HG02870 (cell line): ENCODE data around the gene TMEM135.
"Not testable (repeated sequence)": the region's sequence is repeated elsewhere in the genome, so short reads cannot be mapped to it uniquely, and the experiment has no call there.

Source experiments
- ATAC-seq: cut with Tn5 transposase; IDR thresholded peaks from one replicate; pipeline ENCODE4 v1.9.1; 2021; ENCODE audit warnings: mild to moderate bottlenecking, moderate library complexity; ENCODE audit not compliant: unreplicated experiment

TMEM135 gene

GRCh38 chr11:87020336-87020735 lies 17.4 kb upstream of the TMEM135 start:
- no peak for ATAC-seq

- no peak for ATAC-seq
Observed at GRCh38 chr11:87020764-87021365, 16.9 kb upstream of the TMEM135 start.

GRCh38 chr11:87022254-87022653 lies 15.5 kb upstream of the TMEM135 start:
- peak; percentile 87 for ATAC-seq

- no peak for ATAC-seq
Observed at GRCh38 chr11:87022738-87023137, 15.0 kb upstream of the TMEM135 start.

- ATAC-seq: not testable (repeated sequence)
Observed at GRCh38 chr11:87026415-87026814, 11.3 kb upstream of the TMEM135 start.

- ATAC-seq: no peak
Observed at GRCh38 chr11:87030458-87031054, 7.2 kb upstream of the TMEM135 start.

GRCh38 chr11:87031433-87032170 lies 6.1 kb upstream of the TMEM135 start:
- no peak for ATAC-seq

GRCh38 chr11:87033561-87033960 lies 4.2 kb upstream of the TMEM135 start:
- ATAC-seq: no peak

- ATAC-seq: no peak
Observed at GRCh38 chr11:87035976-87036583, 1.7 kb upstream of the TMEM135 start.

GRCh38 chr11:87036756-87037449 lies 831 bp upstream of the TMEM135 start:
- peak; percentile 6 for ATAC-seq

- ATAC-seq: no peak
Observed at GRCh38 chr11:87038235-87038977, 672 bp downstream of the TMEM135 start.

- no peak for ATAC-seq
Observed at GRCh38 chr11:87039371-87039770, 1.6 kb downstream of the TMEM135 start.

- ATAC-seq: no peak
Observed at GRCh38 chr11:87043894-87044293, 6.2 kb downstream of the TMEM135 start.

GRCh38 chr11:87046824-87047223 lies 9.1 kb downstream of the TMEM135 start:
- ATAC-seq: no peak

GRCh38 chr11:87056091-87056490 lies 18.4 kb downstream of the TMEM135 start:
- no peak for ATAC-seq

- ATAC-seq: no peak
Observed at GRCh38 chr11:87057749-87058148, 20.0 kb downstream of the TMEM135 start.

GRCh38 chr11:87059596-87060390 lies 22.1 kb downstream of the TMEM135 start:
- no peak for ATAC-seq

GRCh38 chr11:87061766-87062165 lies 24.0 kb downstream of the TMEM135 start:
- no peak for ATAC-seq

- no peak for ATAC-seq
Observed at GRCh38 chr11:87063982-87064381, 26.2 kb downstream of the TMEM135 start.

GRCh38 chr11:87072787-87073186 lies 35.1 kb downstream of the TMEM135 start:
- ATAC-seq: no peak
